IPS-20b (cell line): Measurements from ENCODE around the gene SCN1B.

Source experiments
- H3K27ac ChIP-seq: one replicate; pipeline ENCODE4 v1.5.1; 2013; ENCODE audit warnings: low read length
- H3K27me3 ChIP-seq: 2 replicates; pipeline ENCODE4 v1.6.1; 2013; ENCODE audit warnings: mild to moderate bottlenecking, low read length, inconsistent platforms; ENCODE audit not compliant: insufficient read depth
- H3K36me3 ChIP-seq: 2 replicates; pipeline ENCODE4 v1.6.1; 2013; ENCODE audit warnings: low read depth, mild to moderate bottlenecking, inconsistent platforms, low read length, moderate library complexity; ENCODE audit not compliant: insufficient read depth
- H3K4me1 ChIP-seq: 2 replicates; pipeline ENCODE4 v1.6.1; 2013; ENCODE audit warnings: mild to moderate bottlenecking, control low read depth, inconsistent platforms, low read length, moderate library complexity; ENCODE audit not compliant: insufficient read depth
- H3K4me3 ChIP-seq: 2 replicates; pipeline ENCODE4 v1.5.1; 2013; ENCODE audit warnings: mild to moderate bottlenecking, low read length, inconsistent platforms
- H3K9ac ChIP-seq: 2 replicates; pipeline ENCODE4 v1.6.1; 2013; ENCODE audit warnings: low read depth, mild to moderate bottlenecking, inconsistent platforms, low read length, moderate library complexity
- H3K9me3 ChIP-seq: 2 replicates; pipeline ENCODE4 v1.6.1; 2013; ENCODE audit warnings: mild to moderate bottlenecking, low read depth, low read length, inconsistent platforms; ENCODE audit not compliant: insufficient read depth

Gene SCN1B

DNA sequence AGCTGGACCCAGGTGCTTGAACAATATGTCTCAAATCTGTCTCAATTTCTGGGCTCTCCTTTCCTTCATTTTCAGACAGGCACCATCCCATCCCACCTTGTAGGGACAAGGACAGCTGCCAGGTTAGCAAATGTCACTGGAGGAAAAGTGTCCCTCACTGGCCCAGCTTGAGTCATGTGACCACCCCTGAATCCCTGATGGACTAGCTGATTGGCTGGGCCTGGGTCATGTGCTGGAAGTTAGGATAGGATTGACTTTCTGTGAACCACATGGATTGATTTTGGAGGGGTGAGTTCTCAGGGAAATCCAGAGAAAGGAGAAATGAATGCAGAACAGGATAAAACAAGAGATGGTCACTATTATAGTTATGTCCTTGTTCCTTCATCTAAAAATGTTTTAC, 57.1 kb downstream of the SCN1B start:
- no peak overlapping the region for H3K4me3 ChIP-seq
- peaks cover 5% of the 10 kb centered on the region; the same call in 1 of the 2 replicates for H3K4me1 ChIP-seq
- no peak overlapping the region for H3K9ac ChIP-seq
- no peaks in the 10 kb centered on the region for H3K9me3 ChIP-seq
- H3K27me3 ChIP-seq, result no peaks in the 10 kb centered on the region; the same call in 1 of the 2 replicates
- no peak overlapping the region for H3K27ac ChIP-seq
- H3K36me3 ChIP-seq, result no peaks in the 10 kb centered on the region

DNA sequence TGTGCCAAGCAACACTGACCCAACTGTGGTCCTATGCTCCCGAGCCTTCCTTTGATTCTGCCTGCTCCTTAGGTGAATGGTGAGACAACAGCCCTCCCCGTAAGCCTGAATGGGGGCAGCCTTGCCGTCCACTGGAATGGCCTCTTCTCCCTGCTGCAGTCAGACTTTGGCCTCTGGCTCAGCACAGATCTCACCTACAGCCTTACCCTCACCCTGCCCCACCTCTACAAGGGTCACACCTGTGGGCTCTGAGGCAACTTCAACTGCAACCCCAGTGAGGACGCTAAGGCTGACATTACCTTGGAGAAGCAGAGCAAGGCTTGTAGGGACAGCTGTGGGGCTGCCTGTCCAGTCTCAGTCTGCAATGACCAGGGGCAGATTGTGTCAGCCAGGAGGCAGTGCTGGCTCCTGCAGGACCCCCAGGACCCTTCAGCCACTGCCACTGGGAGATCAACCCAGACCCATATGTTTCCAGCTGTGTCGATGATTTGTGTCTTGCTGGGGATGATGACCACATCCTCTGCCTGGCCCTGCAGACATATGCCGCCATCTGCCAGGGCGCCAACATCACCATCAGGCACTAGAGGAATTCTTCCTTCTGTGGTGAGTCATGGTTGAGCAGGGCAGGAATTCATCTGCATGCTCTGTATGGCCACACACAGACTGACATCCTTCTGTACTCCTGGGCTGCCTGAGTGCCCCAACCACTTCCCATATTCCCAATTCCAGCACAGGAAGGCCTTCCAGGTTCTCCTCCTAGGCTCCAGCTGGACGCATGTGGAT, 58.1 kb downstream of the SCN1B start:
- Histone ChIP-seq H3K27me3 (no peaks in the 10 kb centered on the region; the same call in 1 of the 2 replicates), H3K27ac (no peak overlapping the region), H3K4me1 (peaks cover 5% of the 10 kb centered on the region; the same call in 1 of the 2 replicates), H3K9ac (no peak overlapping the region), H3K36me3 (no peaks in the 10 kb centered on the region), H3K4me3 (no peak overlapping the region), H3K9me3 (no peaks in the 10 kb centered on the region)

DNA sequence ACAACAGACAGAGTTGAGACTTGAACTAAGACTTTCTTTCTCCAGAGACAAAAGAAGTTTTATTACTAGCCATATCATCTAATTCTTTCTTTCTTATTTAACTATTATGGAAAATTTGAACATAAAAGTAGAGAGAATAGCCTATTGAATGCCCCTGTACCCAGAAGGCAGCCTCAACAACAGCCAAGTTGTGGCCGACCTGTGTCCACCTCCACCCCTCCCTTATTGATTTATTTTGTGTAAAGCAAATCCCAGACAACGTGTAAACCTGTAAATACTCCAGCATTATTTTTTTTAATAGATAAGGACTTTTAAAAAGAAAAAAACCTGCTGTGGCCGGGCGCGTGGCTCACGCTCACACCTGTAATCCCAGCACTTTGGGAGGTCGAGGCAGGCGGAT, 59.3 kb downstream of the SCN1B start:
- Histone ChIP-seq H3K9ac (no peak overlapping the region), H3K9me3 (no peaks in the 10 kb centered on the region), H3K4me1 (peaks cover 5% of the 10 kb centered on the region; the same call in 1 of the 2 replicates), H3K27ac (no peak overlapping the region), H3K4me3 (no peak overlapping the region), H3K27me3 (no peaks in the 10 kb centered on the region; the same call in 1 of the 2 replicates), H3K36me3 (no peaks in the 10 kb centered on the region)
